HCT116 (cell line): ENCODE data around the gene CSNK1G1. TPM values are rescaled to one million over a fixed set of nuclear protein-coding genes. Genes with fewer than 3 reads are reported as not detected.
A peak's percentile ranks its signal among the peaks of the same experiment; 100 is the strongest.

Source experiments
- ATAC-seq: fragments of 200-7000 bp; cut with Tn5 transposase; 2 replicates; pipeline ENCODE4 v1.9.1; 2020; ENCODE audit warnings: mild to moderate bottlenecking, moderate library complexity
- BruUV-seq: library from RNA; stranded (reverse); fragments of 400-500 nt; replicated peaks from 2 replicates; lab custom pipeline; 2021; lab: Mats Ljungman, UMichigan
- CTCF ChIA-PET: fragments of 300-600 bp; sonication (Branson Sonifier 250); formaldehyde crosslinking; loops from one replicate; lab custom pipeline; 2021; ENCODE audit warnings: antibody characterized with exemption; lab: Charles Lee
- POLR2A ChIA-PET: fragments of 300-600, 350-600 bp; sonication (Branson Sonifier 250); formaldehyde crosslinking; loops from one replicate; lab custom pipeline; 2021; ENCODE audit warnings: antibody characterized with exemption; lab: Charles Lee
- RAD21 ChIA-PET, 2 experiments: fragments of 300-600 bp; sonication (Branson Sonifier 250); formaldehyde crosslinking; loops; one replicate each; lab custom pipeline; 2023; ENCODE audit warnings: low total read pairs in 2 of 2; ENCODE audit not compliant: uncharacterized antibody in 2 of 2, unreplicated experiment in 2 of 2, low non-redundant PET in 1 of 2; lab: Charles Lee
- DNase-seq: peaks from one replicate; pipeline ENCODE4 v3.0.0-alpha.2; 2010; ENCODE audit warnings: low read depth, low spot score
- H2AFZ ChIP-seq: fragments of 200-600 bp; shearing (Covaris generic), sonication (generic); 2 replicates; pipeline ENCODE4 v1.6.1; 2017; ENCODE audit warnings: low read depth, mixed run types, mixed read lengths, antibody characterized with exemption, low read length; ENCODE audit not compliant: poor library complexity, severe bottlenecking
- H3K27ac ChIP-seq: 2 replicates; pipeline ENCODE4 v1.5.1; 2012; ENCODE audit warnings: low read depth, low read length
- H3K27me3 ChIP-seq: fragments of 200-600 bp; sonication (generic); 2 replicates; pipeline ENCODE4 v1.6.1; 2016; ENCODE audit warnings: mixed run types, low read length, mixed read lengths; ENCODE audit not compliant: insufficient read depth
- H3K36me3 ChIP-seq, 2 experiments: fragments of 200-500 bp in 1 of 2; fragments of 200-600 bp in 1 of 2; sonication (Bioruptor generic) in 1 of 2; sonication (generic) in 1 of 2; 2 replicates each; pipeline versions ENCODE4 v1.5.1 to v1.6.1; 2014 to 2016; ENCODE audit warnings: low read length in 2 of 2, inconsistent platforms in 1 of 2, mixed read lengths in 1 of 2, mixed run types in 1 of 2; ENCODE audit not compliant: insufficient read depth in 2 of 2, control insufficient read depth in 1 of 2
- H3K4me1 ChIP-seq, 2 experiments: fragments of 200-600 bp in 1 of 2; sonication (generic) in 1 of 2; 2 replicates each; pipeline versions ENCODE4 v1.5.1 to v1.6.1; 2012 to 2017; ENCODE audit warnings: low read length in 2 of 2, inconsistent platforms in 1 of 2, mild to moderate bottlenecking in 1 of 2, mixed read lengths in 1 of 2, mixed run types in 1 of 2, moderate library complexity in 1 of 2; ENCODE audit not compliant: insufficient read depth in 2 of 2, control insufficient read depth in 1 of 2
- H3K4me2 ChIP-seq: fragments of 200-600 bp; sonication (generic); 2 replicates; pipeline ENCODE4 v1.6.1; 2017; ENCODE audit warnings: mixed run types, low read length, mixed read lengths
- H3K4me3 ChIP-seq, 2 experiments: fragments of 200-600 bp in 1 of 2; sonication (generic) in 1 of 2; replicated peaks in 1 of 2; 2 replicates each; pipeline ENCODE4 v1.5.1; 2011 to 2016; ENCODE audit warnings: low read length in 2 of 2, control low read depth in 1 of 2, low read depth in 1 of 2, mild to moderate bottlenecking in 1 of 2, mixed read lengths in 1 of 2, mixed run types in 1 of 2
- H3K79me2 ChIP-seq: fragments of 200-600 bp; sonication (generic); 2 replicates; pipeline ENCODE4 v1.6.1; 2017; ENCODE audit warnings: mild to moderate bottlenecking, mixed run types, low read length, moderate library complexity, mixed read lengths; ENCODE audit not compliant: insufficient read depth
- H3K9ac ChIP-seq: fragments of 200-600 bp; sonication (generic); 2 replicates; pipeline ENCODE4 v1.6.1; 2016; ENCODE audit warnings: low read length, mixed read lengths
- H3K9me2 ChIP-seq: fragments of 200-600 bp; sonication (generic), shearing (Covaris generic); 2 replicates; pipeline ENCODE4 v1.6.1; 2017; ENCODE audit warnings: mixed run types, mild to moderate bottlenecking, moderate library complexity; ENCODE audit not compliant: insufficient read depth
- H3K9me3 ChIP-seq, 2 experiments: fragments of 200-500 bp in 1 of 2; fragments of 200-600 bp in 1 of 2; sonication (Bioruptor generic) in 1 of 2; sonication (generic) in 1 of 2; 2 replicates each; pipeline ENCODE4 v1.6.1; 2014 to 2017; ENCODE audit warnings: low read length in 2 of 2, mixed read lengths in 2 of 2, inconsistent platforms in 1 of 2, low read depth in 1 of 2, mild to moderate bottlenecking in 1 of 2, mixed run types in 1 of 2, moderate library complexity in 1 of 2; ENCODE audit not compliant: control insufficient read depth in 1 of 2, insufficient read depth in 1 of 2
- H4K20me1 ChIP-seq: fragments of 200-600 bp; sonication (generic), shearing (Covaris generic); 2 replicates; pipeline ENCODE4 v1.6.1; 2017; ENCODE audit warnings: mixed run types, mild to moderate bottlenecking, moderate library complexity; ENCODE audit not compliant: insufficient read depth
- EZH2phosphoT487 ChIP-seq: fragments of 200-600 bp; IDR thresholded peaks from 2 replicates; pipeline ENCODE4 v1.6.1; 2018; ENCODE audit warnings: antibody characterized with exemption, borderline replicate concordance
- MAX ChIP-seq: IDR thresholded peaks from 2 replicates; pipeline ENCODE4 v1.6.1; 2012
- POLR2AphosphoS5 ChIP-seq: IDR thresholded peaks from 2 replicates; pipeline ENCODE4 v1.6.1; 2011; ENCODE audit warnings: mild to moderate bottlenecking, low read depth, low read length, moderate library complexity
- RAD21 ChIP-seq: IDR thresholded peaks from 2 replicates; pipeline ENCODE4 v1.6.1; 2012; ENCODE audit warnings: low read depth, mild to moderate bottlenecking
- intact Hi-C: fragments of 100-400 bp; cut with micrococcal nuclease; formaldehyde crosslinking; loops from 2 replicates; pipeline ENCODE4 v1.10.0; 2022
- total RNA-seq: library from RNA; stranded (reverse); gene quantifications from one replicate; pipeline ENCODE4 v1.2.1, GENCODE V29; 2021; ENCODE audit not compliant: unreplicated experiment
- TF ChIP-seq, protein P1 (sequence below), 3 experiments: fragments of 200-600 bp in 1 of 3; sonication (generic) in 1 of 3; IDR thresholded peaks in 2 of 3; conservative IDR thresholded peaks in 1 of 3; 2 replicates each; pipeline ENCODE4 v1.5.1; 2012 to 2017; ENCODE audit warnings: low read depth in 2 of 3, low read length in 2 of 3, antibody characterized with exemption in 1 of 3, borderline replicate concordance in 1 of 3, control low read depth in 1 of 3, mild to moderate bottlenecking in 1 of 3, mixed read lengths in 1 of 3, mixed run types in 1 of 3, moderate library complexity in 1 of 3; ENCODE audit not compliant: insufficient read depth in 1 of 3

Gene CSNK1G1
- total RNA-seq, 1 experiment from 2014 or later = 21.1 TPM

DNA sequence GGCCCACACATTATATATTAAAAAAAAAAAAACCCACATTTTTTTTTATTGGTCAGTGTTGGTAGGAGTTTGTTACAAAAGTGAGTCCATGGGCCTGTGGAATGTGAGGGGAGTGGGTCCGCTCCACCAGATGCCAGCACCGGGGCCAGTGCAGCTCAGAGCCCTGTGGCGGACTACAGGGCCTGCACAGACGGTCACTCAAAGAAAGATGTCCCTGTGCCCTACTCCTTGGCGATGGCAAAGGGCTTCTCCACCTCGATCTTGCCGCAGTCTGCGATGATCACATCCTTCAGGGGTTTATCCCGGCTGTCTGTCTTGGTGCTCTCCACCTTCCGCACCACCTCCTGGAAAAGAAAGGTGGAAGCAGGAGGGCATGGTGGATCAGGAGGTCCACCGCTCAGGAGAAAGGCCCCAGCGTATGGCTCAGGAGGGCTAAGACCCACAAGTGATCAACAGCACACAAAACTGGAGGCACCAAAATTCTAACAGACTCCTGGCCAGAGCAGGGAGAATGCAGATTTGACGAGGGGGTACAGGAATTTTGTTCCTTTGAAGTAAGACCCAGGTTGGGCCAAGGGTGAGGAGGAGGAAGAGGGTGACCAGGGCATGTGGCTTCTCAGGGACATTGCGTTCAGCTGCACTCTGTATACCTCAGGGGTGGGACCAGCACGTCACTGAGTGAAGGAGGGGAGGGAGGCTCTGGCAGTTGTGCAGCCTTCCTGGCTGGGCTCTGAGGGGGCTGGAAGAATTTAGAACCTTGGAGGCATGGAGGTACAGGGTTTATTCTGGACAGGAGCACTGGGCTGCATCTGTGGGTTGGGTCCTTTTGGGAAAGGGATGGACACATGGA, 199.9 kb downstream of the CSNK1G1 start:
- Histone ChIP-seq H3K36me3 (peaks cover 46% of the 10 kb centered on the region in 2 experiments), H3K9ac (no peak overlapping the region), H3K9me3 (no peaks in the 10 kb centered on the region), H3K79me2 (peaks cover 29% of the 10 kb centered on the region), H4K20me1 (no peaks in the 10 kb centered on the region; the same call in 1 of the 2 replicates), H3K4me2 (no peak overlapping the region), H2AFZ (no peak overlapping the region), H3K4me1 (peaks cover 6 to 26% of the 10 kb centered on the region in 2 experiments), H3K9me2 (no peaks in the 10 kb centered on the region), H3K27me3 (no peaks in the 10 kb centered on the region), H3K4me3 (no peak overlapping the region), H3K27ac (no peak overlapping the region; the same call in 1 of the 2 replicates)
- DNase-seq (no peak), ATAC-seq (no peak)
- intact Hi-C loops = no loop called here
- TF ChIP-seq MAX = no peak
- 0 out of 2 replicates have a peak, but pooled peaks have one; percentile 11 for TF ChIP-seq POLR2AphosphoS5
- CTCF ChIA-PET = no interaction called here
- POLR2A ChIA-PET = no interaction called here
- TSS peak; percentile 25 for BruUV-seq
- RAD21 ChIA-PET = no interaction called here

GRCh38 chr15:64153480-64154367, 202.2 kb downstream of the CSNK1G1 start:
- BruUV-seq = no TSS peak
- no peaks in the 10 kb centered on the region; the same call in 1 of the 2 replicates for H4K20me1 ChIP-seq
- CTCF ChIA-PET = interaction anchor here (0.7 to 2.5 kb wide), 8 partner anchors 8 to 574 kb away, joined by 3 to 23 read pairs (median 5); partner anchors contain the start of genes CIAO2A and PPIB

More at GRCh38 chr15:64153480-64154367, 202.2 kb downstream of the CSNK1G1 start:
- H3K9me3 ChIP-seq = no peaks in the 10 kb centered on the region
- ChIA-PET RAD21 (interaction anchor here in 1 of 2 experiments (0.6 to 1.1 kb wide), 2 partner anchors 9 to 461 kb away, joined by 3 read pairs; partner anchors contain the start of gene PPIB), POLR2A (interaction anchor here (2.7 kb wide), 1 partner anchor 9 kb away, joined by 12 read pairs; the partner anchor contains the start of gene PPIB)
- DNase-seq = peak; percentile 57
- TF ChIP-seq EZH2phosphoT487 = no peak
- TF ChIP-seq, protein P1, sequence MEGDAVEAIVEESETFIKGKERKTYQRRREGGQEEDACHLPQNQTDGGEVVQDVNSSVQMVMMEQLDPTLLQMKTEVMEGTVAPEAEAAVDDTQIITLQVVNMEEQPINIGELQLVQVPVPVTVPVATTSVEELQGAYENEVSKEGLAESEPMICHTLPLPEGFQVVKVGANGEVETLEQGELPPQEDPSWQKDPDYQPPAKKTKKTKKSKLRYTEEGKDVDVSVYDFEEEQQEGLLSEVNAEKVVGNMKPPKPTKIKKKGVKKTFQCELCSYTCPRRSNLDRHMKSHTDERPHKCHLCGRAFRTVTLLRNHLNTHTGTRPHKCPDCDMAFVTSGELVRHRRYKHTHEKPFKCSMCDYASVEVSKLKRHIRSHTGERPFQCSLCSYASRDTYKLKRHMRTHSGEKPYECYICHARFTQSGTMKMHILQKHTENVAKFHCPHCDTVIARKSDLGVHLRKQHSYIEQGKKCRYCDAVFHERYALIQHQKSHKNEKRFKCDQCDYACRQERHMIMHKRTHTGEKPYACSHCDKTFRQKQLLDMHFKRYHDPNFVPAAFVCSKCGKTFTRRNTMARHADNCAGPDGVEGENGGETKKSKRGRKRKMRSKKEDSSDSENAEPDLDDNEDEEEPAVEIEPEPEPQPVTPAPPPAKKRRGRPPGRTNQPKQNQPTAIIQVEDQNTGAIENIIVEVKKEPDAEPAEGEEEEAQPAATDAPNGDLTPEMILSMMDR (IDR thresholded peaks at IDR 0.05 in 2 of 3, conservative IDR thresholded peaks at IDR 0.05 in 1 of 3; ENCODE audit: borderline replicate concordance in 1 of 3, insufficient read depth in 1 of 3, low read depth in 2 of 3, low read length in 2 of 3) = peak; percentile 66 to 98 (median 96); a peak in 5 of 6 replicates
- peak; percentile 61 for TF ChIP-seq POLR2AphosphoS5
- TF ChIP-seq RAD21 = peak; percentile 82
- TF ChIP-seq, all 23 proteins: peak for 3
- Histone ChIP-seq H3K4me1 (peaks cover 6 to 35% of the 10 kb centered on the region in 2 experiments), H3K9ac (peak overlapping the region; percentile 38; the same call in 1 of the 2 replicates), H3K27me3 (no peaks in the 10 kb centered on the region), H3K27ac (peak overlapping the region; percentile 37), H3K36me3 (peaks cover 29 to 31% of the 10 kb centered on the region in 2 experiments; a peak in 3 of 4 replicates), H3K79me2 (peaks cover 9% of the 10 kb centered on the region; the same call in 1 of the 2 replicates), H3K4me2 (peak overlapping the region; percentile 91), H2AFZ (no peak overlapping the region), H3K4me3 (no peak overlapping the region), H3K9me2 (no peaks in the 10 kb centered on the region)
- peak; percentile 76 for ATAC-seq
- intact Hi-C loops = loop anchor here (5.0 kb wide), 3 partner anchors 56 to 541 kb away; partner anchors contain the start of genes CSNK1G1 and SNX1
